ENCODE results near the gene COL23A1.

DNA sequence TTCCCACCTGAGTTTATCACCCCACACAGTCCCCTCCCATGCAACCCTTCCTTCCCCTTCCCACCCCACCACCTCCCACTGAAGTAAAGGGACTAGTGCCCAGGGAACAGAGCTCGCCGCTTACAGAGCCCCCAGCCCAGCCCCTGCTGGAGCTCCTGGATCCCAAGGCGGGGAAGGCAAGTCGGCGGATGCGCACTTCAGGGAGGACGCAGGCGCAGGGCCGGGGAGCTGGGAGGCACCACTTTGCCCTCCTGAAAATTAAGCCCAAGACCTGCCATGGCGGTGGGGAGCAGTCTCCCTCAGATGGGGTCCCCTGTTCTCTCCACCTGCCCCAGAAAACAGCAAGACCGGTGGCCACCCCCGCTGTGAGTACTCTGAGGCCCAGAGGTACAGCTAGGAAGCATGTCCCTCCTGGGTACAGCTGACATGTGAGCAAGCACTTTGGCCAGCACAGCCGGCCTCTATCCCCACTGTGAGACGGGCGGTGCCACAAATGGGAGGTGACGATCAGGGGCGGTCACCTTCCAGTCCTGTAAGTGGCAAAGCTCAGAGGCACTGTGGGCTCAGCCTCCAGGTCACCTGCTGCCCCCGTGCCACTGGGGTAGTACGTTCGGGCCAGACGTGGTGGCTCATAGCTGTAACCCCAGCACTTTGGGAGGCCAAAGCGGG lies 45.9 kb downstream of the COL23A1 start:
- TF ChIP-seq, protein P1, sequence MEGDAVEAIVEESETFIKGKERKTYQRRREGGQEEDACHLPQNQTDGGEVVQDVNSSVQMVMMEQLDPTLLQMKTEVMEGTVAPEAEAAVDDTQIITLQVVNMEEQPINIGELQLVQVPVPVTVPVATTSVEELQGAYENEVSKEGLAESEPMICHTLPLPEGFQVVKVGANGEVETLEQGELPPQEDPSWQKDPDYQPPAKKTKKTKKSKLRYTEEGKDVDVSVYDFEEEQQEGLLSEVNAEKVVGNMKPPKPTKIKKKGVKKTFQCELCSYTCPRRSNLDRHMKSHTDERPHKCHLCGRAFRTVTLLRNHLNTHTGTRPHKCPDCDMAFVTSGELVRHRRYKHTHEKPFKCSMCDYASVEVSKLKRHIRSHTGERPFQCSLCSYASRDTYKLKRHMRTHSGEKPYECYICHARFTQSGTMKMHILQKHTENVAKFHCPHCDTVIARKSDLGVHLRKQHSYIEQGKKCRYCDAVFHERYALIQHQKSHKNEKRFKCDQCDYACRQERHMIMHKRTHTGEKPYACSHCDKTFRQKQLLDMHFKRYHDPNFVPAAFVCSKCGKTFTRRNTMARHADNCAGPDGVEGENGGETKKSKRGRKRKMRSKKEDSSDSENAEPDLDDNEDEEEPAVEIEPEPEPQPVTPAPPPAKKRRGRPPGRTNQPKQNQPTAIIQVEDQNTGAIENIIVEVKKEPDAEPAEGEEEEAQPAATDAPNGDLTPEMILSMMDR (IDR thresholded peaks at IDR 0.05; ENCODE audit: low read depth, low read length), result no peak
- no peak for TF ChIP-seq EZH2phosphoT487 (IDR thresholded peaks at IDR 0.05; ENCODE audit: low read depth)

All from OCI-LY3 (cell line).